ENCODE data around the gene PSME3. TPM values are rescaled to one million over a fixed set of nuclear protein-coding genes. Genes with fewer than 3 reads are reported as not detected.

Gene PSME3
- total and polyA plus RNA-seq, 2 experiments from 2014 or later: 93.5 to 178 TPM

DNA sequence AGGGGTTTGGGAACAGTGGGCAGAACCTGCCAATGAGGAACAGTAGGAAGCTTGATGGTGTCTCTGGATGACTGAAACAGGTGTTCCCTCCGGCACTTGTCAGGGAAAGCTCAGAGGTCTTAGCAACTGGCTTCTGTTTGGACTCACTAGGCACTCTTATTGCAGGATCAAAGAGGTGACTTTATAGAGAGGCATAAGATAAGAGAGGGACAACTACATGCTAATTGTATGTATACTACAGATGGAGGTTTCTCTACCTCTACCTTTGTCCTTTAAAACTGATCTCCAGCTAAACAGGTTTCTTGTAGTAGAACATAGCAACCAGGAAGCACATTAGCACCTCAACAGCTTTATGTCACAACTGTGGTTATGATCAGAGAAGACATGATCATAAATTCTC, 26.9 kb upstream of the PSME3 start (continued):
- TF ChIP-seq ZNF331 (CRISPR knock-in tag; IDR thresholded peaks at IDR 0.05; ENCODE audit: low read depth) (no peak), EZH2phosphoT487 (IDR thresholded peaks at IDR 0.05; ENCODE audit: unreplicated experiment) (no peak)

DNA sequence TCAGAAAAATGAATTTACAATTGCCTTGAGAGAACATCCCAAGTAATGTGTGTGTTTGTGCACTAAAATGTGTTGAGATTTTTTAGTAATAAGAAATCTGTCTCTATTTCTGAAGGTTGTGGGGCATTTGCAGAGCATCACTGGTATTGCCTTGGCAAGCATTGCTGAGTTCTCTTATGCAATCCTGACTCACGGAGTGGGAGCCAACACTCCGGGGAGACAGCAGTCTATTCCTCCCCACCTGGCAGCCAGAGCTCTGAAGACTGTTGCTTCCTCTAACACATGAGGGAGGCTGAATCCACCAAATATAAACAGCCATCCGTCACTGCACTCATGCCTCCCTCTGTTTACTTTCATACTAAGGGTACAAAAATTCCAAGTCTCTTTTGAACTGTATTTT, 23.9 kb upstream of the PSME3 start:
- H3K4me1 Mint-ChIP-seq: no peaks in the 10 kb centered on the region
- TF ChIP-seq JUNB (IDR thresholded peaks at IDR 0.05; ENCODE audit: unreplicated experiment): no peak
- TF ChIP-seq ZNF331 (CRISPR knock-in tag; IDR thresholded peaks at IDR 0.05; ENCODE audit: low read depth): no peak
- no peak for TF ChIP-seq CREB1 (CRISPR knock-in tag; IDR thresholded peaks at IDR 0.05; ENCODE audit: low read depth)
- TF ChIP-seq, protein P1, sequence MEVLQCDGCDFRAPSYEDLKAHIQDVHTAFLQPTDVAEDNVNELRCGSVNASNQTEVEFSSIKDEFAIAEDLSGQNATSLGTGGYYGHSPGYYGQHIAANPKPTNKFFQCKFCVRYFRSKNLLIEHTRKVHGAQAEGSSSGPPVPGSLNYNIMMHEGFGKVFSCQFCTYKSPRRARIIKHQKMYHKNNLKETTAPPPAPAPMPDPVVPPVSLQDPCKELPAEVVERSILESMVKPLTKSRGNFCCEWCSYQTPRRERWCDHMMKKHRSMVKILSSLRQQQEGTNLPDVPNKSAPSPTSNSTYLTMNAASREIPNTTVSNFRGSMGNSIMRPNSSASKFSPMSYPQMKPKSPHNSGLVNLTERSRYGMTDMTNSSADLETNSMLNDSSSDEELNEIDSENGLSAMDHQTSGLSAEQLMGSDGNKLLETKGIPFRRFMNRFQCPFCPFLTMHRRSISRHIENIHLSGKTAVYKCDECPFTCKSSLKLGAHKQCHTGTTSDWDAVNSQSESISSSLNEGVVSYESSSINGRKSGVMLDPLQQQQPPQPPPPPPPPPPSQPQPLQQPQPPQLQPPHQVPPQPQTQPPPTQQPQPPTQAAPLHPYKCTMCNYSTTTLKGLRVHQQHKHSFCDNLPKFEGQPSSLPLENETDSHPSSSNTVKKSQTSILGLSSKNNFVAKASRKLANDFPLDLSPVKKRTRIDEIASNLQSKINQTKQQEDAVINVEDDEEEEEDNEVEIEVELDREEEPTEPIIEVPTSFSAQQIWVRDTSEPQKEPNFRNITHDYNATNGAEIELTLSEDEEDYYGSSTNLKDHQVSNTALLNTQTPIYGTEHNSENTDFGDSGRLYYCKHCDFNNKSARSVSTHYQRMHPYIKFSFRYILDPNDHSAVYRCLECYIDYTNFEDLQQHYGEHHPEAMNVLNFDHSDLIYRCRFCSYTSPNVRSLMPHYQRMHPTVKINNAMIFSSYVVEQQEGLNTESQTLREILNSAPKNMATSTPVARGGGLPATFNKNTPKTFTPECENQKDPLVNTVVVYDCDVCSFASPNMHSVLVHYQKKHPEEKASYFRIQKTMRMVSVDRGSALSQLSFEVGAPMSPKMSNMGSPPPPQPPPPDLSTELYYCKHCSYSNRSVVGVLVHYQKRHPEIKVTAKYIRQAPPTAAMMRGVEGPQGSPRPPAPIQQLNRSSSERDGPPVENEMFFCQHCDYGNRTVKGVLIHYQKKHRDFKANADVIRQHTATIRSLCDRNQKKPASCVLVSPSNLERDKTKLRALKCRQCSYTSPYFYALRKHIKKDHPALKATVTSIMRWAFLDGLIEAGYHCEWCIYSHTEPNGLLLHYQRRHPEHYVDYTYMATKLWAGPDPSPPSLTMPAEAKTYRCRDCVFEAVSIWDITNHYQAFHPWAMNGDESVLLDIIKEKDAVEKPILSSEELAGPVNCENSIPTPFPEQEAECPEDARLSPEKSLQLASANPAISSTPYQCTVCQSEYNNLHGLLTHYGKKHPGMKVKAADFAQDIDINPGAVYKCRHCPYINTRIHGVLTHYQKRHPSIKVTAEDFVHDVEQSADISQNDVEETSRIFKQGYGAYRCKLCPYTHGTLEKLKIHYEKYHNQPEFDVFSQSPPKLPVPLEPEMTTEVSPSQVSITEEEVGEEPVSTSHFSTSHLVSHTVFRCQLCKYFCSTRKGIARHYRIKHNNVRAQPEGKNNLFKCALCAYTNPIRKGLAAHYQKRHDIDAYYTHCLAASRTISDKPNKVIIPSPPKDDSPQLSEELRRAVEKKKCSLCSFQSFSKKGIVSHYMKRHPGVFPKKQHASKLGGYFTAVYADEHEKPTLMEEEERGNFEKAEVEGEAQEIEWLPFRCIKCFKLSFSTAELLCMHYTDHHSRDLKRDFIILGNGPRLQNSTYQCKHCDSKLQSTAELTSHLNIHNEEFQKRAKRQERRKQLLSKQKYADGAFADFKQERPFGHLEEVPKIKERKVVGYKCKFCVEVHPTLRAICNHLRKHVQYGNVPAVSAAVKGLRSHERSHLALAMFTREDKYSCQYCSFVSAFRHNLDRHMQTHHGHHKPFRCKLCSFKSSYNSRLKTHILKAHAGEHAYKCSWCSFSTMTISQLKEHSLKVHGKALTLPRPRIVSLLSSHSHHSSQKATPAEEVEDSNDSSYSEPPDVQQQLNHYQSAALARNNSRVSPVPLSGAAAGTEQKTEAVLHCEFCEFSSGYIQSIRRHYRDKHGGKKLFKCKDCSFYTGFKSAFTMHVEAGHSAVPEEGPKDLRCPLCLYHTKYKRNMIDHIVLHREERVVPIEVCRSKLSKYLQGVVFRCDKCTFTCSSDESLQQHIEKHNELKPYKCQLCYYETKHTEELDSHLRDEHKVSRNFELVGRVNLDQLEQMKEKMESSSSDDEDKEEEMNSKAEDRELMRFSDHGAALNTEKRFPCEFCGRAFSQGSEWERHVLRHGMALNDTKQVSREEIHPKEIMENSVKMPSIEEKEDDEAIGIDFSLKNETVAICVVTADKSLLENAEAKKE (CRISPR knock-in tag; IDR thresholded peaks at IDR 0.05): no peak
- TF ChIP-seq, protein P2, sequence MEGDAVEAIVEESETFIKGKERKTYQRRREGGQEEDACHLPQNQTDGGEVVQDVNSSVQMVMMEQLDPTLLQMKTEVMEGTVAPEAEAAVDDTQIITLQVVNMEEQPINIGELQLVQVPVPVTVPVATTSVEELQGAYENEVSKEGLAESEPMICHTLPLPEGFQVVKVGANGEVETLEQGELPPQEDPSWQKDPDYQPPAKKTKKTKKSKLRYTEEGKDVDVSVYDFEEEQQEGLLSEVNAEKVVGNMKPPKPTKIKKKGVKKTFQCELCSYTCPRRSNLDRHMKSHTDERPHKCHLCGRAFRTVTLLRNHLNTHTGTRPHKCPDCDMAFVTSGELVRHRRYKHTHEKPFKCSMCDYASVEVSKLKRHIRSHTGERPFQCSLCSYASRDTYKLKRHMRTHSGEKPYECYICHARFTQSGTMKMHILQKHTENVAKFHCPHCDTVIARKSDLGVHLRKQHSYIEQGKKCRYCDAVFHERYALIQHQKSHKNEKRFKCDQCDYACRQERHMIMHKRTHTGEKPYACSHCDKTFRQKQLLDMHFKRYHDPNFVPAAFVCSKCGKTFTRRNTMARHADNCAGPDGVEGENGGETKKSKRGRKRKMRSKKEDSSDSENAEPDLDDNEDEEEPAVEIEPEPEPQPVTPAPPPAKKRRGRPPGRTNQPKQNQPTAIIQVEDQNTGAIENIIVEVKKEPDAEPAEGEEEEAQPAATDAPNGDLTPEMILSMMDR (conservative IDR thresholded peaks at IDR 0.05; ENCODE audit: low read depth in 2 of 2): no peak
- TF ChIP-seq, protein P3, sequence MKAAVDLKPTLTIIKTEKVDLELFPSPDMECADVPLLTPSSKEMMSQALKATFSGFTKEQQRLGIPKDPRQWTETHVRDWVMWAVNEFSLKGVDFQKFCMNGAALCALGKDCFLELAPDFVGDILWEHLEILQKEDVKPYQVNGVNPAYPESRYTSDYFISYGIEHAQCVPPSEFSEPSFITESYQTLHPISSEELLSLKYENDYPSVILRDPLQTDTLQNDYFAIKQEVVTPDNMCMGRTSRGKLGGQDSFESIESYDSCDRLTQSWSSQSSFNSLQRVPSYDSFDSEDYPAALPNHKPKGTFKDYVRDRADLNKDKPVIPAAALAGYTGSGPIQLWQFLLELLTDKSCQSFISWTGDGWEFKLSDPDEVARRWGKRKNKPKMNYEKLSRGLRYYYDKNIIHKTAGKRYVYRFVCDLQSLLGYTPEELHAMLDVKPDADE (IDR thresholded peaks at IDR 0.05): no peak
- TF ChIP-seq EZH2phosphoT487 (IDR thresholded peaks at IDR 0.05; ENCODE audit: unreplicated experiment): no peak
- TF ChIP-seq STAT1 (IDR thresholded peaks at IDR 0.05; ENCODE audit: unreplicated experiment): no peak
- TF ChIP-seq, protein P4, sequence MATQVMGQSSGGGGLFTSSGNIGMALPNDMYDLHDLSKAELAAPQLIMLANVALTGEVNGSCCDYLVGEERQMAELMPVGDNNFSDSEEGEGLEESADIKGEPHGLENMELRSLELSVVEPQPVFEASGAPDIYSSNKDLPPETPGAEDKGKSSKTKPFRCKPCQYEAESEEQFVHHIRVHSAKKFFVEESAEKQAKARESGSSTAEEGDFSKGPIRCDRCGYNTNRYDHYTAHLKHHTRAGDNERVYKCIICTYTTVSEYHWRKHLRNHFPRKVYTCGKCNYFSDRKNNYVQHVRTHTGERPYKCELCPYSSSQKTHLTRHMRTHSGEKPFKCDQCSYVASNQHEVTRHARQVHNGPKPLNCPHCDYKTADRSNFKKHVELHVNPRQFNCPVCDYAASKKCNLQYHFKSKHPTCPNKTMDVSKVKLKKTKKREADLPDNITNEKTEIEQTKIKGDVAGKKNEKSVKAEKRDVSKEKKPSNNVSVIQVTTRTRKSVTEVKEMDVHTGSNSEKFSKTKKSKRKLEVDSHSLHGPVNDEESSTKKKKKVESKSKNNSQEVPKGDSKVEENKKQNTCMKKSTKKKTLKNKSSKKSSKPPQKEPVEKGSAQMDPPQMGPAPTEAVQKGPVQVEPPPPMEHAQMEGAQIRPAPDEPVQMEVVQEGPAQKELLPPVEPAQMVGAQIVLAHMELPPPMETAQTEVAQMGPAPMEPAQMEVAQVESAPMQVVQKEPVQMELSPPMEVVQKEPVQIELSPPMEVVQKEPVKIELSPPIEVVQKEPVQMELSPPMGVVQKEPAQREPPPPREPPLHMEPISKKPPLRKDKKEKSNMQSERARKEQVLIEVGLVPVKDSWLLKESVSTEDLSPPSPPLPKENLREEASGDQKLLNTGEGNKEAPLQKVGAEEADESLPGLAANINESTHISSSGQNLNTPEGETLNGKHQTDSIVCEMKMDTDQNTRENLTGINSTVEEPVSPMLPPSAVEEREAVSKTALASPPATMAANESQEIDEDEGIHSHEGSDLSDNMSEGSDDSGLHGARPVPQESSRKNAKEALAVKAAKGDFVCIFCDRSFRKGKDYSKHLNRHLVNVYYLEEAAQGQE (IDR thresholded peaks at IDR 0.05; ENCODE audit: unreplicated experiment): no peak
- TF ChIP-seq POLR2AphosphoS5 (IDR thresholded peaks at IDR 0.05; ENCODE audit: low read depth): no peak
- no peak for TF ChIP-seq EZH2 (IDR thresholded peaks at IDR 0.05; ENCODE audit: low read depth, unreplicated experiment)
- TF ChIP-seq ZNF114 (CRISPR knock-in tag; IDR thresholded peaks at IDR 0.05): no peak
- TF ChIP-seq NANOG (IDR thresholded peaks at IDR 0.05; ENCODE audit: borderline replicate concordance): no peak
- no peak for ATAC-seq
- H3K36me3 Mint-ChIP-seq (ENCODE audit: low read depth): peaks cover 14% of the 10 kb centered on the region
- Histone ChIP-seq H3F3A (replicated peaks; ENCODE audit: low read depth) (no peaks in the 10 kb centered on the region), H2AFZ (no peak overlapping the region), H3K4me3 (no peak overlapping the region), H3K9me2 (ENCODE audit: insufficient read depth) (no peaks in the 10 kb centered on the region), H3K79me2 (replicated peaks; ENCODE audit: insufficient read depth) (no peaks in the 10 kb centered on the region), H3K27me3 (ENCODE audit: insufficient read depth) (no peaks in the 10 kb centered on the region), H4K20me1 (replicated peaks; ENCODE audit: insufficient read depth) (peaks cover 5% of the 10 kb centered on the region), H3K4me1 (ENCODE audit: insufficient read depth) (no peaks in the 10 kb centered on the region), H3K4me2 (no peak overlapping the region), H3K27ac (ENCODE audit: low read depth) (no peak overlapping the region), H3K36me3 (ENCODE audit: insufficient read depth) (peaks cover 12% of the 10 kb centered on the region)
- no peak overlapping the region for H3K27ac Mint-ChIP-seq
- no peak overlapping the region for H3K4me3 Mint-ChIP-seq
- H3K27me3 Mint-ChIP-seq (ENCODE audit: insufficient read depth, low read depth, poor library complexity): no peaks in the 10 kb centered on the region
- H3K9me3 Mint-ChIP-seq: no peaks in the 10 kb centered on the region
- no peak for DNase-seq (ENCODE audit: low spot score)

Data from GM23338 (cell line).